ENCODE data around the gene MCM5.

GRCh38 chr22:35418731-35419130 lies 18.8 kb downstream of the MCM5 start:
- no peak for TF ChIP-seq CTCF (IDR thresholded peaks at IDR 0.05; ENCODE audit: insufficient read depth, low read depth, low read length)
- no peak for TF ChIP-seq EZH2 (IDR thresholded peaks at IDR 0.05; ENCODE audit: insufficient read depth, low read length)
